ACC112 (cell line): Measurements from ENCODE around the gene RPL4.
"Not testable (repeated sequence)": the region's sequence is repeated elsewhere in the genome, so short reads cannot be mapped to it uniquely, and the experiment has no call there.

Source experiments
- H2AFZ ChIP-seq: fragments of 200-600 bp; sonication (generic); one replicate; pipeline ENCODE4 v1.6.0; 2017; ENCODE audit warnings: antibody characterized with exemption, low read length; ENCODE audit not compliant: unreplicated experiment
- H3K27ac ChIP-seq: fragments of 200-600 bp; sonication (generic); 2 replicates; pipeline ENCODE4 v1.5.1; 2014; ENCODE audit warnings: low read depth, mild to moderate bottlenecking, antibody characterized with exemption, low read length, moderate library complexity
- H3K27me3 ChIP-seq: fragments of 200-600 bp; sonication (generic); 2 replicates; pipeline ENCODE4 v1.6.1; 2014; ENCODE audit warnings: mild to moderate bottlenecking, antibody characterized with exemption, low read length, moderate library complexity, mixed read lengths; ENCODE audit not compliant: insufficient read depth
- H3K36me3 ChIP-seq: fragments of 200-600 bp; sonication (generic); 2 replicates; pipeline ENCODE4 v1.6.1; 2016; ENCODE audit warnings: mild to moderate bottlenecking, antibody characterized with exemption, low read length, moderate library complexity, mixed read lengths; ENCODE audit not compliant: insufficient read depth
- H3K4me1 ChIP-seq: fragments of 200-600 bp; sonication (generic); one replicate; pipeline ENCODE4 v1.6.1; 2016; ENCODE audit warnings: low read length, mixed read lengths; ENCODE audit not compliant: insufficient read depth, unreplicated experiment, control insufficient read depth
- H3K4me3 ChIP-seq: fragments of 200-600 bp; sonication (generic); 2 replicates; pipeline ENCODE4 v1.5.1; 2014; ENCODE audit warnings: mild to moderate bottlenecking, low read depth, low read length
- H3K79me2 ChIP-seq: fragments of 200-600 bp; sonication (generic); one replicate; pipeline ENCODE4 v1.6.0; 2016; ENCODE audit warnings: low read length; ENCODE audit not compliant: control insufficient read depth, unreplicated experiment, insufficient read depth

RPL4 gene

GRCh38 chr15:66474135-66474534 is 30.5 kb downstream of the RPL4 start:
- Histone ChIP-seq H3K36me3 (no peaks in the 10 kb centered on the region), H3K4me3 (no peak overlapping the region), H3K27me3 (no peaks in the 10 kb centered on the region), H3K4me1 (peaks cover 11% of the 10 kb centered on the region), H2AFZ (no peak overlapping the region), H3K27ac (no peak overlapping the region), H3K79me2 (peaks cover 9% of the 10 kb centered on the region)

GRCh38 chr15:66472176-66472999 is 32.3 kb downstream of the RPL4 start:
- Histone ChIP-seq H3K4me1 (peaks cover 11% of the 10 kb centered on the region), H3K36me3 (no peaks in the 10 kb centered on the region), H3K79me2 (peaks cover 4% of the 10 kb centered on the region), H3K27ac (peak overlapping the region; percentile 33; the same call in 1 of the 2 replicates), H3K4me3 (no peak overlapping the region), H2AFZ (no peak overlapping the region), H3K27me3 (no peaks in the 10 kb centered on the region)

GRCh38 chr15:66470825-66471224 is 33.8 kb downstream of the RPL4 start:
- H3K36me3 ChIP-seq, H3K27ac ChIP-seq, H3K27me3 ChIP-seq, H2AFZ ChIP-seq, H3K79me2 ChIP-seq, H3K4me3 ChIP-seq: not testable (repeated sequence)
- H3K4me1 ChIP-seq, result peaks cover 11% of the 10 kb centered on the region

- not testable (repeated sequence) for H3K36me3 ChIP-seq, H3K4me3 ChIP-seq, H3K79me2 ChIP-seq, H3K27me3 ChIP-seq, H3K27ac ChIP-seq, H2AFZ ChIP-seq, H3K4me1 ChIP-seq
Observed at GRCh38 chr15:66467162-66468040, 37.3 kb downstream of the RPL4 start.

GRCh38 chr15:66465294-66465693 is 39.4 kb downstream of the RPL4 start:
- H2AFZ ChIP-seq, H3K27ac ChIP-seq, H3K4me3 ChIP-seq, H3K36me3 ChIP-seq, H3K79me2 ChIP-seq, H3K4me1 ChIP-seq, H3K27me3 ChIP-seq: not testable (repeated sequence)

- Histone ChIP-seq H3K27ac (no peak overlapping the region), H3K4me1 (peaks cover 9% of the 10 kb centered on the region)
Observed at GRCh38 chr15:66462627-66463026, 42.0 kb downstream of the RPL4 start.

GRCh38 chr15:66461917-66462316 is 42.7 kb downstream of the RPL4 start:
- Histone ChIP-seq H3K4me1 (peaks cover 9% of the 10 kb centered on the region), H3K27me3 (no peaks in the 10 kb centered on the region), H3K4me3 (no peak overlapping the region), H3K27ac (no peak overlapping the region), H3K79me2 (peaks cover 8% of the 10 kb centered on the region), H3K36me3 (peaks cover 9% of the 10 kb centered on the region; the same call in 1 of the 2 replicates), H2AFZ (no peak overlapping the region)

More at GRCh38 chr15:66462627-66463026, 42.0 kb downstream of the RPL4 start:
- no peaks in the 10 kb centered on the region for H3K27me3 ChIP-seq
- H3K36me3 ChIP-seq, result peaks cover 9% of the 10 kb centered on the region; the same call in 1 of the 2 replicates
- no peak overlapping the region for H2AFZ ChIP-seq
- peaks cover 8% of the 10 kb centered on the region for H3K79me2 ChIP-seq
- H3K4me3 ChIP-seq, result no peak overlapping the region

- not testable (repeated sequence) for H3K4me3 ChIP-seq, H3K36me3 ChIP-seq, H2AFZ ChIP-seq, H3K27ac ChIP-seq, H3K79me2 ChIP-seq, H3K27me3 ChIP-seq
- peaks cover 15% of the 10 kb centered on the region for H3K4me1 ChIP-seq
Observed at GRCh38 chr15:66461294-66461693, 43.4 kb downstream of the RPL4 start.

GRCh38 chr15:66459818-66460615 is 44.6 kb downstream of the RPL4 start:
- Histone ChIP-seq H3K79me2 (peaks cover 8% of the 10 kb centered on the region), H3K27ac (no peak overlapping the region), H3K4me3 (no peak overlapping the region), H3K27me3 (no peaks in the 10 kb centered on the region), H3K4me1 (peaks cover 27% of the 10 kb centered on the region), H2AFZ (no peak overlapping the region), H3K36me3 (peaks cover 9% of the 10 kb centered on the region; the same call in 1 of the 2 replicates)

GRCh38 chr15:66456211-66456610 is 48.4 kb downstream of the RPL4 start:
- Histone ChIP-seq H3K36me3 (peaks cover 5% of the 10 kb centered on the region; the same call in 1 of the 2 replicates), H3K4me1 (peaks cover 38% of the 10 kb centered on the region), H3K79me2 (peaks cover 8% of the 10 kb centered on the region), H3K27ac (peak overlapping the region; percentile 53), H3K4me3 (no peak overlapping the region), H2AFZ (no peak overlapping the region), H3K27me3 (no peaks in the 10 kb centered on the region)
